HG03103 (cell line): ENCODE results near the gene TNNI3.
A peak's percentile ranks its signal among the peaks of the same experiment; 100 is the strongest.
"Not testable (repeated sequence)": the region's sequence is repeated elsewhere in the genome, so short reads cannot be mapped to it uniquely, and the experiment has no call there.

Source experiments
- ATAC-seq: cut with Tn5 transposase; IDR thresholded peaks from one replicate; pipeline ENCODE4 v1.9.1; 2021; ENCODE audit warnings: low read depth; ENCODE audit not compliant: unreplicated experiment

TNNI3 gene

GRCh38 chr19:55173714-55174409 lies 16.3 kb upstream of the TNNI3 start:
- no peak for ATAC-seq

DNA sequence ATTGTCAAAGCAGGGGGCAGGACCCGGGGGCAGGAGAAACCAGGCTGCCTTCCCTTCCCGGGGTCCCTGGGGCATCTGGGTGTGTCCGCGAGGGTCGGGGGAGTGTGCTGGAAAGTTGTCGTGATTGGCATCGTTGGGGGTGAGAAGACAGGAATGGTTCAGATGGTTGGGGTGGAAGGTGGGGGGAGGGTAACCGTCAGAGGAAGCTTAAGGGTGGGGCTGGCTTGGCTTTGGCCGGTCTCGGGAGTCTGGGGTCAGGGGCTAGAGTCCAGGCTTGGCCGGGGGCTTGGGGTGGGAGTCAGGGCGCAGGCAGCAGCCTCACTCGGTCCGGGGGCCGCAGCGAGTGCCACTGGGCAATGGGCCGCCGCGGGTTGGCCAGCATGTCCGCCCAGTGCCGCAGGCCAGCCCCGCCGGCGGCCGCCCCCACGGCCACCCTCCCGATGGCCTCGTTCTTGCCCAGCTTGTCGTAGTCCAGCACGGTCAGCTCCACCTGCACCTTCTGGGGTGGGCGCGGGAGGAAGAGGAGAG lies 15.7 kb upstream of the TNNI3 start:
- ATAC-seq = no peak

- no peak for ATAC-seq
Observed at GRCh38 chr19:55172741-55173140, 15.2 kb upstream of the TNNI3 start.

DNA sequence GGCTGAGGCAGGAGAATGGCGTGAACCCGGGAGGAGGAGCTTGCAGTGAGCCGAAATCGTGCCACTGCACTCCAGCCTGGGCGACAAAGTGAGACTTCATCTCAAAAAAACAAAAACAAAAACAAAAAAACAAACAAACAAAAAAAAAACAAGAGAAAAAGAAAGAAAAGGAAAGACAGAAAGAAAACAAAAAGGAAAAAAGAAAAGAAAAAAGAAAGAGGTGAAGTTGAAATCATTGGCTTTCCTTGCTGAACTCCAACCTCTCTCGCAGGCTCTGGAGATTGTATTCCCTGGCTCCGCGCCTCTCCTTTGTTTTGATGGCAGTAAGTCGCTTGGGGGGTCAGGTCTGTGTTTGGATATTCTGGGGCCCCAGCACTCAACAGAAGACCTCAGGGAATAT lies 14.8 kb upstream of the TNNI3 start:
- not testable (repeated sequence) for ATAC-seq

GRCh38 chr19:55171440-55171839 lies 13.9 kb upstream of the TNNI3 start:
- no peak for ATAC-seq

DNA sequence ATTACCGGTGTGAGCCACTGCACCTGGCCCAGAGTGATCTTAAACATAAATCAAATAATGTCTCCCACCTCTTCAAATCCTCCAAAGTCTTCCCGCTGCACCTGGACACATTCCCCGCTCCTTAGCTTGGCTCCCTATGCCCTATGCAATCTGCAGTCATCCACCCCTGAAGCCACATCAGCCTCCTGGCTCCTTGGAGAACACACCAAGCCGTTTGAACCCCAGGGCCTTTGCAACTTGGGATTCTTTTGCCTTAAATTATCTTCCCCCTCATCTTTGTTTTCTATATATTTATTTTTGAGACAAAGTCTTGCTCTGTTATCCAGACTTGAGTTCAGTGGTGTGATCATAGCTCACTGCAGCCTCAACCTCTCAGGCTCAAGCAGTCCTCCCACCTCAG lies 11.6 kb upstream of the TNNI3 start:
- no peak for ATAC-seq

DNA sequence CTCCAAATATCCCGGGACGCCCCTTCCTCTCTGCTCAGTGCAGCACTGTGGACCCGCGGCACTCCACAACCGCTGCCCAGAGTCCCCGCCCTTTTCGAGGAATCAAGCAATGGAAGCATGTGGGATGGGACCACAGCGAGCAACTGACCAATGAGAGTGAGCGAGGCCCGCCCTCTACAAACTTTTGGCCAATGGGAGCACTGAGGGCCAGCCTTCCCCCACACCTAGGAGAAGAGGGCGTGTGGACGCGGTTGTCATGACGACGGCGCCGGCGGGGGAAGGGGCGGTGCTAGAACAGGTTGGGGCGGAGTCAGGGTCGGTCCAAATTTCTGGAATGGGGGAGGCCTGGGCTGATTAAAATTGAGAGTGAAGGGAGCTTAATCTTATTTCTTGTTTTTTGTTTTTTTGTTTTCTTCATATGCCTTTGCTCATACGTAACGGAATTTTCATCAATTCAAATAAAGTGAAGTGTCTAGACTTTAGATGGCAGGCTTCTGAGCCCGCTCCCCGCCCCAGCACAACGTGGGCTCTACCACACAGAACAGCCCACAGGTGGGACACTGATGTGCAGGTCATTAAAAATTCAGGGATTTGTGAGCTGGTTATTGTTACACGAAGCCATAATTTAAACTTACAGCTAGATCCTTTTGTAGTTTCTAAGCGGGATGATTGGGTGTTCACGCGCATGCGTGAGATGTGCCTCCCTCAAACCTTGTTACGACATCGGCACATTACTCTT lies 9.2 kb upstream of the TNNI3 start, which contains the start of gene DNAAF3:
DNAAF3 (minus strand) TSS at position 84 of the 739 bp plus-strand sequence. CDS start 200 bp downstream, outside the sequence.
- peak; percentile 89 for ATAC-seq

- no peak for ATAC-seq
Observed at GRCh38 chr19:55165952-55166529, 8.5 kb upstream of the TNNI3 start.

GRCh38 chr19:55161571-55162322 lies 4.2 kb upstream of the TNNI3 start:
- ATAC-seq = no peak

DNA sequence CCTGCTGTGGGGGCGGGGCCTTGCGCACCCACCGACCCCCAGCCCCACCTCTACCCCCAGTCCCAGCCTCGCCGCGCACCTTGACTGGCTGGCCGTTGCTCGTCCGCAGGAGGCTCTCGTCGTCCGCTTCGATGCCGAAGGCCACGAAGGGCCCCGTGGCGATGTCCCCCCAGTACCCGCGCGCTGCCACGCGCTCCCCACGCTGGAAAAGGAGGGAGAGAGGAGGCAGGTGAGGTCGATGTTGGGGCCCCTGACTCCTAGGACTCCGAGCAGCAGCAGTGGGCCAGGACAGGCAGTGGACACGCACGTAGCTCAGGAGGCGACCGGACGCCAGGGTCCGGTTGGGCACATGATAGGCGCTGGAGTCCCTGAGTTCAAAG lies 3.4 kb upstream of the TNNI3 start:
- ATAC-seq = no peak

- ATAC-seq = no peak
Observed at GRCh38 chr19:55160128-55160985, 2.8 kb upstream of the TNNI3 start.

- no peak for ATAC-seq
Observed at GRCh38 chr19:55158848-55159749, 1.6 kb upstream of the TNNI3 start.

DNA sequence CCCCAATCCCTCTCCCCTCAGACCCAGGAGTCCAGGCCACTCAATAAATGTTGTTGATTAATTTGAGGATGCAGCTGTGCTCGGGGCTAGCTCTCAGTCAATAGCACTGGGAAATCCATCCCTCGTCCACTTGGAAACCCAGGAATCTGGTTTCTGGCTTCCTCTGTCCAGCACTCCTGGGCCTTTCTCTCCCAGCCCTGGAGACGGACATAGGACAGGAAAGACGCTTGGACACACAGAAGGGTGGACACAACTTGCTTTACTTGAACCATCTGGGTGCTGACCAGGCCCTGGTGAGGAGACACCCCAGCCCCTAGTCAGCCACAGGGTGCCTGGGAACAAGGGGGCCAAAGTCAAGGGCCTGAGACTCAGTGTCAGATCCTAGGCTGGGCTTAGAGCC lies 891 bp upstream of the TNNI3 start:
- no peak for ATAC-seq

DNA sequence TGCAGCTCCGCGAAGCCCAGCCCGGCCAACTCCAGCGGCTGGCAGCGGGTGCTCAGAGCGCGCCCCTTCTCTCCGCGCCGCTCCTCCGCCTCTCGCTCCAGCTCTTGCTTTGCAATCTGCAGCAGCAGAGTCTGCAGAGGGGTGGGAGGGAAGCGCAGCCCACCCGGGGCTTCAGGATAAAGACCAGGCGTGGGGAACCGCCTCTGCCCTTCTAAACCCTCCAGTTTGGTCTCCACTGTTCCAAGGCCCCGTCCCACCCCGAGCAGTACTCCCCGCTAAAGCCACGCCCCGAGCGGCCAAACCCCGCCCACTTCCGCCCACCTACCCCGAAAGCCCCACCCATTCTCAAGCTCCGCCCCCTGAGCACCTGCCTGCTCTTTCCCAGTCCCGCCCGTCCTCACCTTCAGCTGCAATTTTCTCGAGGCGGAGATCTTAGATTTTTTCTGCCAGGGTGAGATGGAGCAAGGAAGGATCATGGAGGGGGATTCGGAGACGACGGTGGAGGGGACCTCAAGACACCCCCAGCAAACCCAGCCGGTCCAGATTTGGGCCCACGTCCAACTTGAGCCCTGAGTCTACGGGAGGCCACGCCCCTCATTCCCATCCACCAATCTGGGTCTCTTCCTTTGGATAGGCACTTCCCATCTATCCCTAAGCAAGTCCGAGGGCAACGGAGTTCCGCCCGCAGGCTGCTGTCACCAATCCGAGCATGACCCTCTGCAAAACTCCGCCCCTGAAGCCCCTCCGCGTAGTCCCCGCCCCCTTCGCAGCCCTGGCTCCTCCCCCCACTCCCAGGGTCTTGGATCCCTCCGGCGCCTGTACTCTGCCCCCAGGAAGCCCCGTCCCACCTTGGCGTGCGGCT lies 1.1 kb downstream of the TNNI3 start:
- ATAC-seq = no peak

DNA sequence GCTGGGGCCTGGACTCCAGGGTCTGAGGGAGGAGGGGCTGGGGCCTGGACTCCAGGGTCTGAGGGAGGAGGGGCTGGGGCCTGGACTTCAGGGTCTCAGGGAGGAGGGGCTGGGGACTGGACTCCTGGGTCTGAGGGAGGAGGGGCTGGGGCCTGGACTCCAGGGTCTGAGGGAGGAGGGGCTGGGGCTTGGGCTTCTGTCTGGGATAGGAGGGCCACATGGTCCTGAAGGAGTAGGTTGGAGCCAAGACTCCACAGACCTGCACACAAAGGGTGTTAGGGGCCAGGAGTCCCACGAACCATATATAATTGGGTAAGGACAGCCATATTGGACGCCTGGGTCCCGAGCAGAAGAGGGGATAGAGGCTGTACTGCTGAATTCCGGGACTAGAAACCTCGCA lies 1.7 kb downstream of the TNNI3 start:
- ATAC-seq = not testable (repeated sequence)

DNA sequence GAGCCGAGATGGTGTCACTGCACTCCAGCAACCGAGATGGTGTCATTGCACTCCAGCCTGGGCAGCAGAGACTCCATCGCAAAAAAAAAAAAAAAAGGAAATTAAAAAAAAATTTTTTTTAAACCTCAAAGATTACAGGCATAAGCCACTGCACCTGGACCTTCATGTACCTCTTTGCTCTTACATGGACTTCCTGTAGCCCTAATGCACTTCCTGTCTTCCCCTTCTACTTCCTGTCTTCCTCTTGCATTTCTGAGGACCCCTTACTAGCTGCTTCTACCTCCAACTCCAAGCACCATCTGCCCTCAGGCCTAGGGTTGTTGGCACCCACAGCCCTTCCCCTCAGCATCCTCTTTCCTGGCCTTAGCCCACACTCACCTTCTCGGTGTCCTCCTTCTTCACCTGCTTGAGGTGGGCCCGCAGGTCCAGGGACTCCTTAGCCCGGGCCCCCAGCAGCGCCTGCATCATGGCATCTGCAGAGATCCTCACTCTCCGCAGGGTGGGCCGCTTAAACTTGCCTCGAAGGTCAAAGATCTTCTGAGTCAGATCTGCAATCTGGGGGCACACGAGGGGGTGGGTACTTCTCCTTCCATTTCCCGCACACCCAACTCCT lies 3.8 kb downstream of the TNNI3 start:
- no peak for ATAC-seq

DNA sequence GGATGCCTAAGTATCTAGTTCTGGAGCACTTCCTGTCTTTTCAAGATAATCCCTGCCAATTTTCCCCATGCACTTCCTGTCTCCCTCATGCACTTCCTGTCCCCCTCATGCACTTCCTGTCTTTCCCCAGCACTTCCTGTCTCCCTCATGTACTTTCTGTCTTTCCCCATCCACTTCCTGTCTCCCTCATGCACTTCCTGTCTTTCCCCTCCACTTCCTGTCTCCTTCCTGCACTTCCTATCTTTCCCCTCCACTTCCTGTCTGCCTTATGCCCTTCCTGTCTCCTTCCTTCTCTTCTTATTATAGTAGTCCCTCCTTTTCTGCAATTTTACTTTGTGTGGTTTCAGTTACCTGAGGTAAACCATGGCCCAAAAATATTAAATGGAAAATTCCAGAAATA lies 5.5 kb downstream of the TNNI3 start:
- ATAC-seq = no peak
